CD4-positive, alpha-beta T cell treated with Interleukin-4 for 1 hour (primary cell): ENCODE results near the gene GTPBP2.
A peak's percentile ranks its signal among the peaks of the same experiment; 100 is the strongest.
"Not testable (repeated sequence)": the region's sequence is repeated elsewhere in the genome, so short reads cannot be mapped to it uniquely, and the experiment has no call there.

ENCODE experiments used
- DNase-seq, 2 donors: peaks; one replicate each; pipeline ENCODE4 v3.0.0-alpha.2; 2020 to 2022

GTPBP2 gene

GRCh38 chr6:43657221-43657802, 28.2 kb upstream of the GTPBP2 start:
- no peak for DNase-seq

- DNase-seq, result not testable (repeated sequence)
Measured at GRCh38 chr6:43652822-43653221, 23.8 kb upstream of the GTPBP2 start.

- no peak for DNase-seq
Measured at GRCh38 chr6:43648248-43648647, 19.2 kb upstream of the GTPBP2 start.

- DNase-seq, result no peak
Measured at GRCh38 chr6:43647613-43648012, 18.5 kb upstream of the GTPBP2 start.

GRCh38 chr6:43645613-43645964, 16.5 kb upstream of the GTPBP2 start:
- no peak for DNase-seq

GRCh38 chr6:43644940-43645612, 16.0 kb upstream of the GTPBP2 start, which contains the start of gene RSPH9:
TSS of gene RSPH9 (plus strand) at chr6:43645036. CDS start at chr6:43645099, 63 bp downstream.
- peak; percentile 71 to 75 for DNase-seq

GRCh38 chr6:43639984-43640800, 11.1 kb upstream of the GTPBP2 start:
- DNase-seq, result no peak

- DNase-seq, result peak in 1 of 2 donors; percentile 17
Measured at GRCh38 chr6:43636308-43636659, 7.2 kb upstream of the GTPBP2 start.

- peak; percentile 79 to 83 for DNase-seq
Measured at GRCh38 chr6:43635387-43636307, 6.6 kb upstream of the GTPBP2 start, which contains the start of gene MAD2L1BP. TSS of gene MAD2L1BP (plus strand) at chr6:43635840. CDS start at chr6:43635876, 36 bp downstream.

GRCh38 chr6:43634702-43635303, 5.7 kb upstream of the GTPBP2 start:
- no peak for DNase-seq

- DNase-seq, result not testable (repeated sequence)
Measured at GRCh38 chr6:43633002-43633401, 3.9 kb upstream of the GTPBP2 start.

- no peak for DNase-seq
Measured at GRCh38 chr6:43630980-43631619, 2.0 kb upstream of the GTPBP2 start.

- peak; percentile 94 to 95 for DNase-seq
Measured at GRCh38 chr6:43629505-43630300, 639 bp upstream of the GTPBP2 start.

GRCh38 chr6:43628393-43629103, 516 bp downstream of the GTPBP2 start:
- peak; percentile 47 to 67 for DNase-seq

- peak in 1 of 2 donors; percentile 61 for DNase-seq
Measured at GRCh38 chr6:43627008-43627825, 1.8 kb downstream of the GTPBP2 start.

- DNase-seq, result no peak
Measured at GRCh38 chr6:43625393-43625992, 3.6 kb downstream of the GTPBP2 start.

- DNase-seq, result no peak
Measured at GRCh38 chr6:43624786-43625288, 4.2 kb downstream of the GTPBP2 start.
